GM12873 (cell line): ENCODE data around the gene CHFR.

Source experiments
- TF ChIP-seq, protein P1 (sequence below): IDR thresholded peaks from 2 replicates; pipeline ENCODE4 v1.5.1; 2012; ENCODE audit warnings: low read depth, mild to moderate bottlenecking, moderate library complexity, low read length, control low read depth; ENCODE audit not compliant: insufficient read depth; ENCODE audit errors: missing control alignments

CHFR gene

GRCh38 chr12:132833341-132833740, 54.1 kb downstream of the CHFR start:
- TF ChIP-seq, protein P1, sequence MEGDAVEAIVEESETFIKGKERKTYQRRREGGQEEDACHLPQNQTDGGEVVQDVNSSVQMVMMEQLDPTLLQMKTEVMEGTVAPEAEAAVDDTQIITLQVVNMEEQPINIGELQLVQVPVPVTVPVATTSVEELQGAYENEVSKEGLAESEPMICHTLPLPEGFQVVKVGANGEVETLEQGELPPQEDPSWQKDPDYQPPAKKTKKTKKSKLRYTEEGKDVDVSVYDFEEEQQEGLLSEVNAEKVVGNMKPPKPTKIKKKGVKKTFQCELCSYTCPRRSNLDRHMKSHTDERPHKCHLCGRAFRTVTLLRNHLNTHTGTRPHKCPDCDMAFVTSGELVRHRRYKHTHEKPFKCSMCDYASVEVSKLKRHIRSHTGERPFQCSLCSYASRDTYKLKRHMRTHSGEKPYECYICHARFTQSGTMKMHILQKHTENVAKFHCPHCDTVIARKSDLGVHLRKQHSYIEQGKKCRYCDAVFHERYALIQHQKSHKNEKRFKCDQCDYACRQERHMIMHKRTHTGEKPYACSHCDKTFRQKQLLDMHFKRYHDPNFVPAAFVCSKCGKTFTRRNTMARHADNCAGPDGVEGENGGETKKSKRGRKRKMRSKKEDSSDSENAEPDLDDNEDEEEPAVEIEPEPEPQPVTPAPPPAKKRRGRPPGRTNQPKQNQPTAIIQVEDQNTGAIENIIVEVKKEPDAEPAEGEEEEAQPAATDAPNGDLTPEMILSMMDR, result no peak

GRCh38 chr12:132831771-132832170, 55.6 kb downstream of the CHFR start:
- TF ChIP-seq, protein P1, result no peak

DNA sequence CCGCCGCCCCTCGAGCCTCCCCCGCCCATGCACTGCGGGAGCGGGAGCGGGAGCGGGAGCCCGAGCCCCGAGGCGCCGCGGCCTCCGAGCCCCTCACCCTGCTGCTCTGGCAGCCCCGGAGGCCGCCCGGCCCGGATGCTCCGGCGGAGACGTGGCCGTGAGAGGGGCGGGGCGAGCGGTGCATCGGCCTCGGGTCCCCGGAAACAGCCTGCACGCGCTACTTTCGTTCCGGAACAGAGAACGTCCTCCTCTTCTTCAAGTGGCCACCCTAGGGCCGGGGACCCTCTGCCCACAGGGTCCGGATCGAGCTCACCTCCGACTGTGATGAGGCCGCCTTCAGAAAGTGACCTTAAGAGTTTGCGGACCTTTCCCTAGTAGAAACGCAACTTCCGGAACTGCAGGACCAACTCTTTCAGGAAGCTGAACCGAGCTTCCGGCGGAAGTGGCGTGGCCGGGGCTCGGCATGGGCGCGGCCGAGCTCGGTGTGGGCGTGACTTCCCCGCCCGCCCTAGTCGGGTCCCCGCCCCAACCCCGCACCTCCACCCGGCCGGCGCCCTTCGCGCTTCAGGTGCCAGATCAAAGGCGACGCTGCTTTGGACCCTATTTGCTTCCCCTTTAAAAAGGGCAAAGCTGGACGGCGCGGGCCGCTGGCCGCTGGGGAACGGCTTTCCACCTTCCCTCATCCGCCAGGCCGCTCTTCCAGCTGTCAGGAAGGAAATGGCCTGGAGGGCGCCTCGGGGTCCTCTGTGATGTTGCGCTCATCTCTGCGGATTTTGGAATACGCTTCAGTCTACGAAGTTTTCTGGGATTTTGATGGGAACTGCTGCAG, 58.5 kb downstream of the CHFR start, which contains the start of gene GOLGA3:
Gene GOLGA3 (minus strand): TSS at position 164 of the 829 bp plus-strand sequence. CDS start 6,741 bp downstream, outside the sequence.
- TF ChIP-seq, protein P1, result no peak

- TF ChIP-seq, protein P1, result no peak
These were observed 59.4 kb downstream of the CHFR start for GRCh38 chr12:132827763-132828703.

GRCh38 chr12:132825861-132826260, 61.5 kb downstream of the CHFR start:
- TF ChIP-seq, protein P1, result no peak

- TF ChIP-seq, protein P1, result no peak
These were observed 62.3 kb downstream of the CHFR start for GRCh38 chr12:132825089-132825488.

- TF ChIP-seq, protein P1, result no peak
These were observed 63.4 kb downstream of the CHFR start for GRCh38 chr12:132824053-132824452.
